Left lung (tissue), 10 donors: Measurements from ENCODE around the gene MBD6. TPM values are rescaled to one million over a fixed set of nuclear protein-coding genes. Genes with fewer than 3 reads are reported as not detected.

Experiments
- ATAC-seq: fragments of 200-7000 bp; cut with Tn5 transposase; one replicate; pipeline ENCODE4 v1.9.1; 2020; ENCODE audit warnings: moderate library complexity
- DNase-seq, 4 donors: peaks; one replicate each; pipeline ENCODE4 v3.0.0-alpha.2; 2013 to 2020
- H3K27ac ChIP-seq, 2 donors: fragments of 200-600 bp; sonication (generic) in 1 of 2; one replicate each; pipeline versions ENCODE4 v1.5.0 to v1.8.0; 2020 to 2021
- H3K27me3 ChIP-seq, 2 donors: fragments of 200-600 bp; sonication (generic) in 1 of 2; one replicate each; pipeline versions ENCODE4 v1.5.0 to v1.8.0; 2020 to 2021
- H3K36me3 ChIP-seq, 2 donors: fragments of 200-600 bp; sonication (generic) in 1 of 2; one replicate each; pipeline versions ENCODE4 v1.5.0 to v1.8.0; 2020 to 2021
- H3K4me1 ChIP-seq, 2 donors: fragments of 200-600 bp; one replicate each; pipeline ENCODE4 v1.8.0; 2021
- H3K4me3 ChIP-seq, 2 donors: fragments of 200-600 bp; sonication (generic) in 1 of 2; one replicate each; pipeline versions ENCODE4 v1.5.0 to v1.8.0; 2020 to 2021; ENCODE audit warnings: mild to moderate bottlenecking in 1 of 2
- H3K9me3 ChIP-seq, 2 donors: fragments of 200-600 bp; sonication (generic) in 1 of 2; one replicate each; pipeline versions ENCODE4 v1.5.0 to v1.8.0; 2020 to 2021
- CTCF ChIP-seq, 2 donors: fragments of 200-600 bp; sonication (generic) in 1 of 2; IDR thresholded peaks; one replicate each; pipeline versions ENCODE4 v1.5.0 to v1.8.0; 2021; ENCODE audit warnings: antibody characterized with exemption in 2 of 2
- intact Hi-C, 2 donors: fragments of 100-400 bp; cut with DNase I; formaldehyde crosslinking; loops; one replicate each; pipeline versions ENCODE4 v1.11.2 to v1.14.2; 2022
- polyA plus RNA-seq, 6 donors: library from polyadenylated mRNA; unstranded; fragments of 120-200 nt; gene quantifications; one replicate each; pipeline ENCODE4 v1.2.1, GENCODE V29; 2013; ENCODE audit not compliant: insufficient read length in 6 of 6
- total RNA-seq, 2 donors: library from RNA; stranded (reverse); fragmentation: NEBNext Ultra II Directional; extraction: Animal tissue kit (Norgen Biotek cat#: 25700); gene quantifications; one replicate each; pipeline ENCODE4 v1.2.1, GENCODE V29; 2021
- donor health status: DM: no; HTN: yes; CAD: no.
- donor health status: DM: no; HTN: no; CAD: no.

Gene MBD6
- total and polyA plus RNA-seq, 8 donors: 61.3 to 111 (median 73.2) TPM

- Histone ChIP-seq H3K36me3 (peaks cover 0 to 56% of the 10 kb centered on the region in 2 donors), H3K4me3 (peak overlapping the region in 1 of 2 donors; percentile 64), H3K27ac (no peak overlapping the region), H3K9me3 (no peaks in the 10 kb centered on the region), H3K27me3 (peaks cover 24 to 55% of the 10 kb centered on the region in 2 donors), H3K4me1 (peaks cover 0 to 65% of the 10 kb centered on the region in 2 donors)
- ATAC-seq: no peak
- DNase-seq: no peak
- TF ChIP-seq CTCF (IDR thresholded peaks at IDR 0.05): no peak
- intact Hi-C loops: no loop called here
Observed at GRCh38 chr12:57474862-57475261, 47.8 kb upstream of the MBD6 start.

DNA sequence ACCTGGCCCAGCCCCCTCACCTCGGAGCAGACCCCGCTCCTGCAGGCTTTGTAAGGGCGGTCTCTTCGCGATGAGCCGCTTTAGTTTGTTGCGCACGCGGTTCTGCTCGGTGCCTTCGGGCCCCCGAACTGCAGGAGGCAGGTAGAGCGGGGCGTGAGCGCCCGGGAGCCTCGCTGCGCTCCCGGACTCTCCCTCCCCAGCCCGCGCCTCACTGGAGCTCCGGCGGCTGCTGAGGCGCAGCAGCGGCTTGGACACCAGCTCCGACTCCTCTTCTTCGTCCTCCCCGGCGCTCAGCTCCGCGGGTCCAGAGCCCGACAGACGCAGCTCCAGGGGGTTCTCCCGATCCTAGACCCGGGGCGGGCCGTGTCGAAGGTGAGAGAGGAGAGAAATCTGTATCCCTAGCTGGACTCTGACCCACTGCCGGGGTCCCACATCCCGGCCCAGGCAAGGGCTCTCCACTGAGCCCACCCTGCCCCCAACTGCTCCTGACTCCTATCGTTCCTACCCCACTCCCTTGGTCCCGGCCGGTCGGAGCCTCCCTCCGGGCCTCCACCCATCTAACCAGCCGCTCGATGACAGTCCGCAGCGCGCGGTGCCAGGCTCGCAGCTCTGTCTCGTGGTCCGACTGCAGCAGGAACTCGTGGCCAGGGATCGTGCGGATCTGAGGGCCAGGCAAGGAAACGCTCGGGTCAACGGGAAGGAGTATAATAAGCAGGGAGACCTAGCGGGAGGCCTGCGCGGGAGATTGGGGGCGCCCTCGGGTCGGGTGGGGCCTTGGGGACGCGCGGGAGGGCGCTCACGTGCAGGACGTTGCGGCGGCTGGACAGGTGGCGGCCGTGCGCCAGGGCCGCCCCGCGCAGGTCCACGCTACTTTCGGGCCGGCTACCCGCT, 47.1 kb upstream of the MBD6 start:
- Histone ChIP-seq H3K27me3 (peaks cover 24 to 53% of the 10 kb centered on the region in 2 donors), H3K4me1 (peaks cover 0 to 65% of the 10 kb centered on the region in 2 donors), H3K36me3 (peaks cover 0 to 50% of the 10 kb centered on the region in 2 donors), H3K4me3 (peak overlapping the region; percentile 9 to 64), H3K9me3 (no peaks in the 10 kb centered on the region), H3K27ac (peak overlapping the region in 1 of 2 donors; percentile 95)
- peak; percentile 35 for ATAC-seq
- DNase-seq: peak in 2 of 4 donors; percentile 56 to 86
- no peak for TF ChIP-seq CTCF (IDR thresholded peaks at IDR 0.05)
- intact Hi-C loops: no loop called here

GRCh38 chr12:57476162-57476992, 46.2 kb upstream of the MBD6 start:
- peak in 2 of 4 donors; percentile 55 to 88 for DNase-seq
- H3K27ac ChIP-seq: peak overlapping the region; percentile 71 to 95
- peaks cover 0 to 41% of the 10 kb centered on the region in 2 donors for H3K36me3 ChIP-seq
- ATAC-seq: peak; percentile 27
- H3K4me3 ChIP-seq: peak overlapping the region; percentile 22 to 64
- no peaks in the 10 kb centered on the region for H3K9me3 ChIP-seq
- intact Hi-C loops: no loop called here
- peaks cover 24 to 49% of the 10 kb centered on the region in 2 donors for H3K27me3 ChIP-seq
- peak in 1 of 2 donors; percentile 37 for TF ChIP-seq CTCF (IDR thresholded peaks at IDR 0.05)
- H3K4me1 ChIP-seq: peaks cover 0 to 66% of the 10 kb centered on the region in 2 donors

DNA sequence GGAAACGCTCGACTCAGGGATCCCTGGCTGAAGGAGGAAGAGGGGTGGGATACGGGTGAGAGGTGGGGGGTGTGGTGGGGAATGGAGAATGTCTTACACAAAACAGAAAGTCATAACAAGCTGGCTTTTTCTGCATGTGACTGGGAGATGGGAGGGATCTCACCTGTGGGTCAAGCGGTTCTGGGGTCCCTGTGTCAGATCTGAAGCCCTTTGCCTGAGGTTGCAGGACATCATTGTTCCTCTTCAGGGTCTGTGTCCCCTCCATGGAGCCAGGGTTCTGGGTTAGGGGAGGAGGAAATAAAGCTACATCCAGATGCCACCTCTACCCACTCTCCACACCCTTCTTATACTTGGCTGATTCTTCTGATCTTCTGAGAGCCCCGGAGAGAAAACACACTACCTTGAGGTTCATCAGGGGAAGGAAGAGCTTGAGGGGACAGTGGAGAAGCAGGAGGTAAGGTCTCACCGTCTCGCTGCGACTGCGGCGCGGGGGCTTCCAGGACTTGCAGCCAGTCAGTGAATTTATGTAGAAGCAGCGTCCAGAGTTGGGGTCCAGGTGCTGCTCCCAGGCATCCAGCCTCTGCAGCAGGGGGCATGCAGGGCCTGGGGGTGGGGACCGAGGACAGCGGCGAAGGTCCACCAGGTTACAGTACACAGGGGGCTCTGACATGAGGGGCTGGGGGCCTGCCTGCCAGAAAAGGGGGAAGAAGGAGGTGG, 45.5 kb upstream of the MBD6 start:
- DNase-seq (no peak), ATAC-seq (no peak)
- Histone ChIP-seq H3K4me3 (peak overlapping the region; percentile 22 to 64), H3K27ac (peak overlapping the region; percentile 71 to 95), H3K27me3 (peaks cover 24 to 44% of the 10 kb centered on the region in 2 donors), H3K9me3 (no peaks in the 10 kb centered on the region), H3K36me3 (peaks cover 0 to 33% of the 10 kb centered on the region in 2 donors), H3K4me1 (peaks cover 0 to 66% of the 10 kb centered on the region in 2 donors)
- intact Hi-C loops: no loop called here
- no peak for TF ChIP-seq CTCF (IDR thresholded peaks at IDR 0.05)
